Stimulated activated CD4-positive, alpha-beta T cell treated with anti-CD3 and anti-CD28 coated beads, Interleukin-12 subunit alpha, Interleukin-12 subunit beta, amount 100 ng/mL, for 24 hours (primary cell): ENCODE data around the gene THAP12.

Experiments used
- DNase-seq, 2 experiments: peaks; one replicate each; pipeline ENCODE4 v3.0.0-alpha.2; 2020; ENCODE audit warnings: low read depth in 2 of 2

Gene THAP12

DNA sequence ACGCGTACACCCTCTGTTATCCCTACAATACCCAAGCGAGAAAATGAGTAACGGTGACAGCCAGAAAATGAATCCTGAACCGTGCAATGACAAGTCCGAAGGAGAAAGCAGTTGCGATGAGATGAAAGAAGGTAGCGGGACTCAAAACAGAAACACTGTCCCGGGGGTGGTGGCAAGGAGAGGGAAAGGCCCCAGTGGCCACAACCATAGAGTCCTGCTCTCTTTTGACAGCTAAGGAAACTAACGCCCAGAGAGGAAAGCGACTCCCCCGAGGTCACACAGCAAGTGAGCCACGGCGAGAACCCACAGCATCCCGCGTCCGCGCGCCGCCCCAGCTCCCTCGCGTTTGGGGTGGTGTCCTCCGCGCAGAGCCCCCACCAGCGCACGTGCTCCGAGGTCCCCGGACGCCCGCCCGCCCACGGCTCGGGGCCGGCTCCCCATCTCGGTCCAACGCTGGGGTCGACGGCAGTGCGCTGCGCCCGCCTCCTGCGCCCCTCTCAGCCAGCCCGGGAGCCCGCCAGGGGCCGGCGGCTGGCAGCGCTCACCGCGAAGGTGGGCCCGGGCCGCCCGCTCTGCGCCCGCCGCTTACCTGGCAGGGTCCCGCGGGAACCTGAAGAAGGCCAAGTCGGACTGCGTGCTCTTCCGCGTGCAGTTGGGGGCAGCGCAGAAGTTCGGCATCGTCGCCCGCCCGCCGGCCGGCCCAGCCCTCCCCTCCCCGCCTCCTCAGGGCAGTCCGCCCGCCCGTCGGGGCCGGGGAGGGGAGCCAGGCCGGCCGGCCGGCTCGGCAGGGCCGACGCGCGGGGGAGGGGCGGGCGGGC, 564 bp downstream of the THAP12 start:
- DNase-seq = peak; percentile 35 to 40

- no peak for DNase-seq
Observed at GRCh38 chr11:76379807-76380158, 1.1 kb downstream of the THAP12 start.

DNA sequence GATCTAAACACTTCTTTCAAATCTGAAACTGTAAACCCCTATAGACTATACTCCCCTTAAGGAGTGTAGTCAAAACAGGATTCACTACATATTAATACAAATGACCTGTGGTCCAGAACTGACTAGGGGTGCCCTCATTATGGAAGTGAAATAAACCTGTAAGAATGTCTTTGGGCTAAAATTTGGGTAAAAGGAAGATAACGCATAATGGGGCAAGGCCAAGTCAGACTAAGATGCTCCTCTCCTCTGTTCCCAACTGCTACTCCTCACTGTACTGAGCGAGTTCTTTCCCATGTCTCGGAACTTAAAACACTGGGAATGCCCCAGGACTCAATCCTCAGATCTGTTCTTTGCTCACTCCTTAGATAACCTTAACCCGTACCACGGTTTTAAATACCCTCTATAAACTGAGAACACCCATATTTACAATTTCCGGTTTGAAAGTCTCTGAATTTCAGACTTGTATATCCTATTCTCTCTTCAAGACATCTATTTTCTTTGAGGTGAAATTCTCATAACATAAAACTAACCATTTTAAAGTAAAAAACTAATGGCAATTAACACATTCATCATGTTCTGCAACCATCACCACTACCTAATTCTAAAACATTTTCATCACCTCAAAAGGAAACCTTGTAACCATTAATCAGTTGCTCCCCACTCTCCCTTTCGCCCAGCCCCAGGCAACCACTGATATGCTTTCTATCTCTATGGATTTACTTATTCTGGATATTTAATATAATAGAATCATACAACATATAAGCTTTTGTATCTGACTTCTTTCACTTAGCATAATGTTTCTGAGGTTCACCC, 4.0 kb downstream of the THAP12 start:
- DNase-seq = no peak

GRCh38 chr11:76371170-76371569, 9.8 kb downstream of the THAP12 start:
- peak in 1 of 2 experiments; percentile 12 for DNase-seq

- DNase-seq = no peak
Observed at GRCh38 chr11:76369406-76369805, 11.5 kb downstream of the THAP12 start.

DNA sequence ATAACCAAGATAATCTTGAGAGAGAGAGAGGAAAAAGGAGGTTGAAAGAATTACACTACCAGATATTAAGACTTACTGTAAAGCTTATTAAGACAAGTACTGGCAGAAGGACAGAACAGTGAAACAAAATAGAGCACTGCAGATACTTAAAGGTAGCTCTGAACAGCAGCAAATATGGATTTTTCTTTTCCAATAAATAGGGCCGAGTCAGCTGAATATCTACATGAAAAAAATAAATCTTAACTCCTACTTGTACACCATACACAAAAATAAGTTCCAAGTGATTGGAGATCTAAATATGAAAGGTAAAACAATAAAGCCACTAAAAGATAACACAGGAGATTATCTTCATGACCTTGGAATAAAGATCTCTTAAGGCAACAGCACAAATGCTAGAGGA, 12.4 kb downstream of the THAP12 start:
- DNase-seq = no peak

DNA sequence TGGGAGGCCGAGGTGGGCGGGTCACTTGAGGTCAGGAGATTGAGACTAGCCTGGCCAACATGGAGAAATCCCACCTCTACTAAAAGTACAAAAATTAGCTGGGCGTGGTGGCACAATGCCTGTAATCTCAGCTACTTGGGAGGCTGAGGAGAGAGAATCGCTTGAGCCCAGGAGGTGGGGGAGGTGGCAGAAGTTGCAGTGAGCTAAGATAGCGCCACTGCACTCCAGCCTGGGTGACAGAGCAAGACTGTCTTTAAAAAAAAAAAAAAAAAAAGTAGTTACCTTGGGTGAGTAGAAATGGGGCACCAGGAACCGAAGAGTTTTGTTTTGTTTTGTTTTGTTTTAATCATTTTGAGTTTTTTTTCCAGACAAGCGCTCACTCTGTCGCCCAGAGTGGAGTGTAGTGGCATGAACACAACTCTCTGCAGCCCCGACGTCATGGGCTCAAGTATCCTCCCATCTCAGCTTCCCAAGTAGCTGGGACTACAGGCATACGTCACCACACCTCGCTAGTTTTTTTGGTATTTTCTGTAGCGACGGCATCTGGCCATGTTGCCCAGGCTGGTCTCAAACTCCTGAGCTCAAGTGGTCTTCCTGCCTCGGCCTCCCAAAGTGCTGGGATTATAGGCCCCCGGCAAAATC, 15.8 kb downstream of the THAP12 start:
- DNase-seq = no peak

GRCh38 chr11:76362716-76363115, 18.2 kb downstream of the THAP12 start:
- no peak for DNase-seq

DNA sequence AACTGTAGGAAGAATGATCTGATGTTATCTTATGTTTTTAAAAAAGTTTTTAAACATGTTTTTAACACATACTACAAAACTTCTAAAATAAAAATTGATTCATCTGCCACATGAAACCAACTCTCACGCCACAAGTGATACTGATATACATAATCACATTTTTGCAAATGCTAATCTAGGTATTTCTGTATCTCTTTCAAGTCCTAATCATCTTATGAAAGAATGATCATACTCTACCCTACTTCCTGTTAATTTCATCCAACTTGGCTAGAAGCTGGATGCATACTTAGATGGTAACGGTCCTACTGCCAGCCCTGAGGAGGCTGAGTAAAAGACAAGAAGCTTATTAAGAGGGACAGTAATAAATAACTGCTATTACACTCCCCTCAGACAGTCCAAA, 19.2 kb downstream of the THAP12 start:
- DNase-seq = no peak

DNA sequence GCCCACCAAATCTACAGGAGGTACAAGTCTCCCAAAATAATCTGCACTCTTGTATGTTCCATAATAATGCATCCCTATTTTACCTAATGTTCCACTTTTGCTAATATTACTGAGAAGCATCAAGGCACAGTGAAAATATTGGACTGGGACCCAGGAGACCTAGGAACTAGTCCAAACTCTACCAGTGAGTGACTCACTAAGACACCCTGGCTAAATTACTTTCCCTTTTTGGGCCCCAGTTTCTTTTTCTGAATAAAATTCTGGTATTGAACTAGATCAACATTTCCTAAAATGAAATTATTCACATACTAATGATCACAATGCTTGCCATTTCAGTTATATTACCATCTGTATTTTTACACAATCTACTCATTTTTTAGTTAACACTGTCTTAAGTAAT, 19.6 kb downstream of the THAP12 start:
- no peak for DNase-seq

GRCh38 chr11:76355172-76355571, 25.8 kb downstream of the THAP12 start:
- DNase-seq = no peak

DNA sequence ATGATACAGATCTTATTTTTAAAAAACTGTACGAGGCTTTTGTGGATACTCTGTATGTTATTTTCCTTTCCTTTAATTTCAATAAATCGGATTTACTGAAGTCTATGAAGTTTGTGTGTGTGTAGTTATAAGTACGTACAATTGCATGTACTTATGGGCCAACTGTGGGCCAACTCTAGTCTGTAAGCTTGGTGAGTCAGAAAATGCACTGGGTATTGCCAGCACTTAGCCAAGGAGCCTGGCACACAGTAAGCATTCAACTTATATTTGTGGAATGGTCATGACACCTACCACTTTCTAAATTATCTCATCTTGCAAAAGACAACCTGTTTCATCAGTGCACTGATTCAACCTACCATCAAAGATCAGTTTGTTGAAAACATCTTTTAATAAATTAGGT, 32.6 kb downstream of the THAP12 start:
- no peak for DNase-seq

DNA sequence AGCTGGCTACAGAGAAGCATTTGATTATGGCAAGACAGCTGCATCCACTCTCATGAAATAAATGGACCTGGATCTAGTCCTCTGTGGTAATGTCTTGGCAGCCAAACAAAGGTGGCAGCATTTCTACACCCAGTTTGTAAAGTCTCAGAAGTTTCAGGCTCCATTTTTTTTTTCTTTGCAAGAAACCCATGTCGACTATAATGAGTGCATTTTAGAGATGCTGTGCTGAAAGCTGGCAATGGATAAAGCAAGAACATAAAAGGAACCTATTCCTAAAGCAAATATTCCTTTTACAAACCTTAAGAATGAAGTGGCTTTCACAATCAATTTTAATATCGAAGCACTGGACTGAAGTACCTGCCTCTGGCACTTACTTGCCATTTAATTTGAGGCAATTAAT, 33.5 kb downstream of the THAP12 start:
- no peak for DNase-seq

- DNase-seq = no peak
Observed at GRCh38 chr11:76339221-76339620, 41.7 kb downstream of the THAP12 start.

- DNase-seq = no peak
Observed at GRCh38 chr11:76337923-76338322, 43.0 kb downstream of the THAP12 start.

DNA sequence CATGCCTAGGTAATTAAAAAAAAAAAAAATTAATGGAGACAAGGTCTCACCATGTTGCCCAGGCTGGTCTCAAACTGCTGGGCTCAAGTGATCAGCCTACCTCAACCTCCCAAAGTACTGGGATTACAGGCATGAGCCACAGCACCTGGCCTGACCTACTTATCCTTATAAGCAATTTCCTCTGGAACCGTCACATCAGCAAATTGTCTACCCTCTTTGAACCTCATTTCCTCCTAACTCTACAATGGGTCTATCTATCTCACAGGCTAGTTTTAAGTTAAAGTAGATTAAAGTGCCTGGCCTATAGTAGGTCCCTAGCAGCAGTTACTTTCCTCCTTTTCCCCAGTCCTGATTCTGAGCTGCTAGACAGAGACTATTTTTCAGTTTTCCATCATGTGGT, 43.5 kb downstream of the THAP12 start:
- no peak for DNase-seq

DNA sequence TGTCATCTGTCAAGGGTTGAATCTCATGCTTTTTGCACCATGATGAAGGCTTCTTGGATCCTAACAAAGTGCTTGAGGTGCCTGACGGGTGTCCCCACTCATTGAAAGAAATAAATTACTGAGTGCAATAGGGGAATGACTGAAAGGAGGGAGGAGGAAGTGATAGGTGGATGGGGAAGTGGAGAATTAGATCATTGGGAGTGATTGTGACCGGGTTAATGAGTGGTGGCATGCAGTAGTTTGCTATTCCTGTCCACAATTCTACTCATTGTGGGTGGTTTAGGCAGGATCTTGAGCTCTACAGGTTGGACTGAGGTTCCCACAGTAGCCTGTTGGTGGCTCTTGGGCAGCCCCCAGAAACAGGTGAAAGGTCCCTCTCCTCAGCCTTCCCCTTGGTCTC, 44.3 kb downstream of the THAP12 start:
- DNase-seq = no peak

GRCh38 chr11:76335842-76336241, 45.1 kb downstream of the THAP12 start:
- DNase-seq = no peak

GRCh38 chr11:76334826-76335389, 46.0 kb downstream of the THAP12 start:
- DNase-seq = no peak

- DNase-seq = no peak
Observed at GRCh38 chr11:76330651-76331050, 50.3 kb downstream of the THAP12 start.

DNA sequence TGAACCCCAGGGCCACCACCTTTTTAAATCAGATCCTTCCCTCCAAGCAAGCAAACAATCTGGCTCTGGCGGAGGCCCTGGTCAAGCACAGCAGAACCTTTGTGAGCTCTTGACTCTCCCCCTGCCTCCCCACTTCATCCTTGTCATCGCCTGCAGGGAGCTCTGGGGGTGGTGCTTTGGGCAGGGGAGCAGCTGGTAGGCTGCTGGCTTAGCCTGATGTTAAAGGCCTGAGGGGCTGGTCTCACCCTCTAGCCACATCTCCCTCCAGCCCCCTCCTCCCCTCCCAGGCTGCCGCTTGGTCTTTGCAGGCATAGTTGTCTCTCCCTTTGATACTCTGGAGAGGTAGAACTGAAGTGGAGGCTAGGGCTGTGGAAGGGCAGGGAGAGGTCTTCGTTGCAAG, 50.9 kb downstream of the THAP12 start:
- no peak for DNase-seq

DNA sequence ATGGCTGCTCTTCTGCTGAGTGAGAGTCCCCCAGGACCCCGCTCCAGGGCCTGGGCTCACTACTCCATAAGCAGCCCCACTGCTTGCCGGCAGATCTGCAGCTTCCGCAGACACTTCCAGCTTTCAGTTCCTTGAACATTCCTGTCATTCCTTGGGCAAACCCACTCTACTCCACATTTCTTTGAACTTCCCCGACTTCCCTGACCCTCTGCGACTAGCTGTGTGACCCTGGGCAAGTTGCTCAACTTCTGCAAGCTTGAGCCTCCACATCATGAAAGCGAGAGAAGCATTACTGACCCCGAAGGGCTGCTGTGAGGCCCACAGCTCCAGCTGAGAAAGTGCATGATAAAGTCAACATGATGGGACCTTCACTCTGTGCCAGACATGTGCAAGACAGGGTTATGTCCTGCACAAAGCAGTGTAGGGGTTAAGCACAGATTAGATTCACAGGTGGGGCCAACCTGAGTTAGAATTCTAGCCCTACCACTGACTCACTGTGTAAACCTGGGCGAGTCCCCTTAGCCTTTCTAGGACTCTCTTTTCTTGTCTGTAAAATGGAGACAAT, 51.8 kb downstream of the THAP12 start:
- no peak for DNase-seq
